Upper lobe of left lung (tissue), 4 donors: Measurements from ENCODE around the gene DAPL1.

ENCODE experiments used
- CTCF ChIP-seq, 6 experiments: fragments of 450-650 bp in 4 of 6; fragments of 200-600 bp in 2 of 6; sonication (generic) in 2 of 6; IDR thresholded peaks; one replicate each; pipeline ENCODE4 v1.5.1; 2016 to 2019; ENCODE audit warnings: antibody characterized with exemption in 6 of 6
- EP300 ChIP-seq, 4 donors: sonication (generic); formaldehyde crosslinking; IDR thresholded peaks; one replicate each; pipeline ENCODE4 v1.5.1; 2017; ENCODE audit warnings: antibody characterized with exemption in 4 of 4, control low read depth in 2 of 4
- POLR2A ChIP-seq, 4 donors: fragments of 450-650 bp; IDR thresholded peaks; one replicate each; pipeline ENCODE4 v1.5.1; 2016 to 2017; ENCODE audit warnings: antibody characterized with exemption in 4 of 4, mild to moderate bottlenecking in 2 of 4
- POLR2AphosphoS5 ChIP-seq, 2 donors: sonication (generic); formaldehyde crosslinking; IDR thresholded peaks; one replicate each; pipeline ENCODE4 v1.5.1; 2017; ENCODE audit warnings: antibody characterized with exemption in 2 of 2

- no peak for TF ChIP-seq POLR2A (IDR thresholded peaks at IDR 0.05)
- no peak for TF ChIP-seq CTCF (IDR thresholded peaks at IDR 0.05)
- TF ChIP-seq EP300 (IDR thresholded peaks at IDR 0.05) = no peak
- TF ChIP-seq POLR2AphosphoS5 (IDR thresholded peaks at IDR 0.05) = no peak
These were observed 33.5 kb downstream of the DAPL1 start for GRCh38 chr2:158828378-158829164.
